HepG2 (cell line): ENCODE data around the gene EED. TPM values are rescaled to one million over a fixed set of nuclear protein-coding genes. Genes with fewer than 3 reads are reported as not detected.
A peak's percentile ranks its signal among the peaks of the same experiment; 100 is the strongest.

Source experiments
- AHDC1 ChIP-seq: sonication (generic); formaldehyde crosslinking; IDR thresholded peaks from 2 replicates; pipeline ENCODE4 v1.5.1; 2020; ENCODE audit warnings: mild to moderate bottlenecking, missing genetic modification reagents, borderline replicate concordance
- ATF7 ChIP-seq, 2 experiments: fragments of 450-650 bp in 1 of 2; sonication (generic) in 1 of 2; formaldehyde crosslinking in 1 of 2; IDR thresholded peaks; 2 replicates each; pipeline versions ENCODE4 v1.4.0 to v1.6.1; 2016 to 2020; ENCODE audit warnings: antibody characterized with exemption in 1 of 2, mild to moderate bottlenecking in 1 of 2, missing genetic modification reagents in 1 of 2
- FOXK1 ChIP-seq: sonication (generic); formaldehyde crosslinking; IDR thresholded peaks from 2 replicates; pipeline ENCODE4 v1.4.0; 2020; ENCODE audit warnings: low read depth, missing genetic modification reagents, borderline replicate concordance
- MAF1 ChIP-seq: sonication (generic); formaldehyde crosslinking; IDR thresholded peaks from 2 replicates; pipeline ENCODE4 v1.5.0; 2020; ENCODE audit warnings: missing genetic modification reagents, borderline replicate concordance
- MYC ChIP-seq: sonication (generic); formaldehyde crosslinking; IDR thresholded peaks from 2 replicates; pipeline ENCODE4 v1.9.0; 2021; ENCODE audit warnings: missing genetic modification reagents, borderline replicate concordance
- NFIC ChIP-seq: IDR thresholded peaks from 2 replicates; pipeline ENCODE4 v1.6.1; 2012; ENCODE audit warnings: mild to moderate bottlenecking, low read length, inconsistent platforms
- PCBP2 ChIP-seq: fragments of 200-400 bp; formaldehyde crosslinking; optimal IDR thresholded peaks from 2 replicates; pipeline ENCODE3; 2018; ENCODE audit warnings: low read length, low read depth; ENCODE audit not compliant: poor library complexity, severe bottlenecking
- POLR2AphosphoS5 ChIP-seq: IDR thresholded peaks from 2 replicates; pipeline ENCODE4 v1.6.1; 2012; ENCODE audit warnings: low read depth, low read length
- POLR2G ChIP-seq: fragments of 200-400 bp; formaldehyde crosslinking; IDR thresholded peaks from 2 replicates; pipeline ENCODE4 v1.6.1; 2018; ENCODE audit warnings: mild to moderate bottlenecking, low read depth, low read length, moderate library complexity
- SMC3 ChIP-seq: IDR thresholded peaks from 2 replicates; pipeline ENCODE4 v1.6.1; 2011; ENCODE audit warnings: low read length, improper control_type of control experiment
- SP1 ChIP-seq, 2 experiments: fragments of 450-650 bp in 1 of 2; sonication (generic) in 1 of 2; formaldehyde crosslinking in 1 of 2; IDR thresholded peaks; 2 replicates each; pipeline versions ENCODE4 v1.4.0 to v1.6.1; 2016 to 2020; ENCODE audit warnings: missing genetic modification reagents in 1 of 2
- U2AF2 ChIP-seq: fragments of 200-400 bp; formaldehyde crosslinking; IDR thresholded peaks from 2 replicates; pipeline ENCODE4 v1.6.1; 2017; ENCODE audit warnings: low read depth, mild to moderate bottlenecking, low read length
- ZNF274 ChIP-seq: sonication (generic); formaldehyde crosslinking; IDR thresholded peaks from 2 replicates; pipeline ENCODE4 v1.5.1; 2020; ENCODE audit warnings: mild to moderate bottlenecking, missing genetic modification reagents
- ZNF33B ChIP-seq: sonication (generic); formaldehyde crosslinking; IDR thresholded peaks from 2 replicates; pipeline ENCODE4 v1.5.1; 2020; ENCODE audit warnings: mild to moderate bottlenecking, missing genetic modification reagents
- ZNF44 ChIP-seq: sonication (generic); formaldehyde crosslinking; IDR thresholded peaks from 2 replicates; pipeline ENCODE4 v1.5.1; 2020; ENCODE audit warnings: mild to moderate bottlenecking, missing genetic modification reagents
- ZNF777 ChIP-seq: sonication (generic); formaldehyde crosslinking; IDR thresholded peaks from 2 replicates; pipeline ENCODE4 v1.4.0; 2020; ENCODE audit warnings: missing genetic modification reagents
- ZNF782 ChIP-seq: sonication (generic); formaldehyde crosslinking; IDR thresholded peaks from 2 replicates; pipeline ENCODE4 v1.4.0; 2020; ENCODE audit warnings: missing genetic modification reagents, mild to moderate bottlenecking, borderline replicate concordance
- ZSCAN25 ChIP-seq: sonication (generic); formaldehyde crosslinking; IDR thresholded peaks from 2 replicates; pipeline ENCODE4 v1.8.0; 2022; ENCODE audit warnings: mild to moderate bottlenecking, missing genetic modification reagents
- polyA plus RNA-seq, 8 experiments: library from polyadenylated mRNA; depleted of rRNA in 3 of 8; stranded (reverse) in 7 of 8; unstranded in 1 of 8; fragments of >200 nt; fragmentation: Illumina TruSeq in 4 of 8; extraction: Trizol in 4 of 8; gene quantifications; 2 replicates each; pipeline versions ENCODE4 v1.2.1 to v1.2.3, GENCODE V29; 2011 to 2016; ENCODE audit warnings: low read depth in 4 of 8, missing spikeins in 1 of 8, mixed read lengths in 1 of 8; ENCODE audit not compliant: insufficient read depth in 1 of 8
- total RNA-seq, 5 experiments: library from RNA; depleted of rRNA; stranded (reverse); fragments of >200 nt; fragmentation: Illumina TruSeq; extraction: Trizol; gene quantifications; 2 replicates each; pipeline ENCODE4 v1.2.3, GENCODE V29; 2016; ENCODE audit warnings: low read depth in 1 of 5
- TF ChIP-seq, protein P1 (sequence below): sonication (generic); formaldehyde crosslinking; IDR thresholded peaks from 2 replicates; pipeline ENCODE4 v1.5.1; 2020; ENCODE audit warnings: missing genetic modification reagents, mild to moderate bottlenecking, borderline replicate concordance
- TF ChIP-seq, protein P2 (sequence below): sonication (generic); formaldehyde crosslinking; IDR thresholded peaks from 2 replicates; pipeline ENCODE4 v1.8.1; 2023; ENCODE audit warnings: mild to moderate bottlenecking, missing genetic modification reagents, borderline replicate concordance

The EED gene
- total and polyA plus RNA-seq, 2 of the 13 experiments (the other 11 are each of a cell fraction or from before 2014, with no cell fraction given), result 11.0 to 28.4 TPM

DNA sequence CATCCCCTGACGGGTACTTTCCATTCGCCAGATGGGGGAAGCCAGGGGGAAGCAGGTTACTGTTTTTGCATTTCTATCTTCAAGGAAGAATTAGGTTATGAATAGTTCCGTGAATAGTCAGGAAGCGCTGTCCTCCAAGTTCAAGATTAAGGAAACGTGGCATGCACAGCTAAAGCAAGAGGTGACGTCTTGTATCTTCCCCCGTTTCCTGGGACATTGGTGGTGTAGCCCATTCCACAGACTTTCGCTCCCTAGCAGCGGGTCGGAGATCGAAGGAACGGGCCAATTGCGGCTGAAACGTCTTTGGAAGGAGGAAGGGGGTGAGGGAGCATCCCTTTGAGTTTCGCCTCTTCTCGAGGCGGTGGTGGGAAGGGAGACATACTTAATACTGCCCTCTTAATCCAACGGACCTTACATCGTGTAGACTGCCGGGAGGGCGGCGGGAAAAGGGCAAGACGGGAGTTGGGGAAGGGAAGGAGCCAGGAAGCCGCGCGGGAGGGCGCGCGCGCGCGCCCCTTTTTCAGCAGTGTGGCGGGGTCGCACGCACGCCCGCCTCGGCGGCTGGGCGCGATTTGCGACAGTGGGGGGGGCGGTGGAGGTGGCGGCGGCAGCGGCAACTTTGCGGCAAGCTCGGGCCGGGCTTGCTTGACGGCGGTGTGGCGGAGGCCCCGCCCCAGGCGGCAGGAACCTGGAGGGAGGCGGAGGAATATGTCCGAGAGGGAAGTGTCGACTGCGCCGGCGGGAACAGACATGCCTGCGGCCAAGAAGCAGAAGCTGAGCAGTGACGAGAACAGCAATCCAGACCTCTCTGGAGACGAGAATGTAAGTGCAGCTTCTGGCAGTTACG lies at the start of gene EED (continued):
- TF ChIP-seq, protein P1, sequence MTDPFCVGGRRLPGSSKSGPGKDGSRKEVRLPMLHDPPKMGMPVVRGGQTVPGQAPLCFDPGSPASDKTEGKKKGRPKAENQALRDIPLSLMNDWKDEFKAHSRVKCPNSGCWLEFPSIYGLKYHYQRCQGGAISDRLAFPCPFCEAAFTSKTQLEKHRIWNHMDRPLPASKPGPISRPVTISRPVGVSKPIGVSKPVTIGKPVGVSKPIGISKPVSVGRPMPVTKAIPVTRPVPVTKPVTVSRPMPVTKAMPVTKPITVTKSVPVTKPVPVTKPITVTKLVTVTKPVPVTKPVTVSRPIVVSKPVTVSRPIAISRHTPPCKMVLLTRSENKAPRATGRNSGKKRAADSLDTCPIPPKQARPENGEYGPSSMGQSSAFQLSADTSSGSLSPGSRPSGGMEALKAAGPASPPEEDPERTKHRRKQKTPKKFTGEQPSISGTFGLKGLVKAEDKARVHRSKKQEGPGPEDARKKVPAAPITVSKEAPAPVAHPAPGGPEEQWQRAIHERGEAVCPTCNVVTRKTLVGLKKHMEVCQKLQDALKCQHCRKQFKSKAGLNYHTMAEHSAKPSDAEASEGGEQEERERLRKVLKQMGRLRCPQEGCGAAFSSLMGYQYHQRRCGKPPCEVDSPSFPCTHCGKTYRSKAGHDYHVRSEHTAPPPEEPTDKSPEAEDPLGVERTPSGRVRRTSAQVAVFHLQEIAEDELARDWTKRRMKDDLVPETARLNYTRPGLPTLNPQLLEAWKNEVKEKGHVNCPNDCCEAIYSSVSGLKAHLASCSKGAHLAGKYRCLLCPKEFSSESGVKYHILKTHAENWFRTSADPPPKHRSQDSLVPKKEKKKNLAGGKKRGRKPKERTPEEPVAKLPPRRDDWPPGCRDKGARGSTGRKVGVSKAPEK (CRISPR knock-in tag), result peak; percentile 87; the same call in 1 of the 2 replicates
- TF ChIP-seq ZNF782 (CRISPR knock-in tag) (no peak; the same call in 1 of the 2 replicates), FOXK1 (peak; percentile 38; the same call in 1 of the 2 replicates), ZNF44 (peak; percentile 24; the same call in 1 of the 2 replicates), ATF7 (IDR thresholded peaks at IDR 0.05) (peak; percentile 95), ATF7 (CRISPR knock-in tag; IDR thresholded peaks at IDR 0.05) (0 out of 2 replicates have a peak, but pooled peaks have one; percentile 26), PCBP2 (no peak), POLR2G (peak; percentile 92), ZNF274 (CRISPR knock-in tag) (peak; percentile 70), ZNF33B (peak; percentile 93), SMC3 (no peak), MAF1 (CRISPR knock-in tag) (peak; percentile 67; the same call in 1 of the 2 replicates), ZSCAN25 (peak; percentile 20; the same call in 1 of the 2 replicates), MYC (peak; percentile 66), AHDC1 (peak; percentile 40; the same call in 1 of the 2 replicates), U2AF2 (0 out of 2 replicates have a peak, but pooled peaks have one; percentile 38), POLR2AphosphoS5 (peak; percentile 93), ZNF777 (CRISPR knock-in tag) (peak; percentile 5; the same call in 1 of the 2 replicates), SP1 (IDR thresholded peaks at IDR 0.05) (no peak), SP1 (CRISPR knock-in tag; IDR thresholded peaks at IDR 0.05) (peak; percentile 63), NFIC (peak; percentile 79; the same call in 1 of the 2 replicates)
- TF ChIP-seq, protein P2, sequence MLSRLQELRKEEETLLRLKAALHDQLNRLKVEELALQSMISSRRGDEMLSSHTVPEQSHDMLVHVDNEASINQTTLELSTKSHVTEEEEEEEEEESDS (CRISPR knock-in tag), result no peak
